ENCODE data around the gene PAX3.

PAX3 gene

GRCh38 chr2:222309766-222310165 is 11.0 kb upstream of the PAX3 start:
- no peak for DNase-seq

DNA sequence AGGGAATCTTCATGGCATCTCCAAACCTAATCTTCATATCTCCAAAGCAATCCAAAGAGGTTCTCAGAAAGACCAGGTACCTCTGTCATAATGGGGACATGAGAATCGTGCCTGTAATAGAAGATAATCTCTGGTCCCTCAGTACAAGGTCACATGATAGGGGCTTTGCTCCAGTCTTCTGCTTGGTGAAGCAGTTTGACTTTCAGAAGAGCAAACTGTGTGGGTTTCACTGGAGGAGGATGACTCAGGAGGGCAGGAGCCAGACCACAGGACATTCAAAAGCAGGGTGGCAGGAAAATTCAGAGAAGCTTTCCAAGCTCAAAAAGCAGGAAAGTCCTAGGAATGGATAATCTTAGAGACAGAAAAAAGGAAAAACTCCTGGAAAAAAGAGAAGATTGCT is 10.6 kb upstream of the PAX3 start:
- DNase-seq: no peak

GRCh38 chr2:222307978-222308730 is 9.4 kb upstream of the PAX3 start:
- no peak for DNase-seq

DNA sequence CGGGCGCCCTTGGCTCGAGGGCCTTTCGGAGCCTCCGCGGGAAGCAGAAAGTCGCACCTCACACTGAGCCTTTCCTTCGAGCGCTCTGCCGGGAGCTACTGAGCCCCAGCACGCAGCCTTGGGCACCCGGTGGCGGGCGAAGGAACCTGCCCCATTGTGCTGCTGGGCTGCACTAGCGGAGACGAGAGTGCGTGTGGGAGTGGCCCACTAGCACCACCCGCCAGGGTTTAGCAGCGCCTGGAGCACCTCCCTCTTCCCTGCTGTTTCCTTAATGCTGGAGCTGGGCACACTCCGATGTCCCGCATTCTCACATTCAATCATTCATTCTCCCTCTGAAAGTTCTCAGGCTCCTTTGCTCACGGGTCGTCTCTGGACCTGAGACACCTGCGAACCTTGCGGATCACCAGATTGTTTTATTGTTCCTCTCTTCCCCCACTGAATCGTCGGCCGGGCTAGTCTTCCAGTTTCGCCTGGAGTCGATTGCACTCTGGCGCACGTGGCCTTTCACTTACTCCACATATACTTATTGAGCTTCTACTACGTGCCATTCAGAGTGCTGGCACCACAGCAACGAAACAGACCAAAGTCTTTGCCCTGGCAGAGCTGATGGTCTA is 8.5 kb upstream of the PAX3 start:
- DNase-seq: no peak

DNA sequence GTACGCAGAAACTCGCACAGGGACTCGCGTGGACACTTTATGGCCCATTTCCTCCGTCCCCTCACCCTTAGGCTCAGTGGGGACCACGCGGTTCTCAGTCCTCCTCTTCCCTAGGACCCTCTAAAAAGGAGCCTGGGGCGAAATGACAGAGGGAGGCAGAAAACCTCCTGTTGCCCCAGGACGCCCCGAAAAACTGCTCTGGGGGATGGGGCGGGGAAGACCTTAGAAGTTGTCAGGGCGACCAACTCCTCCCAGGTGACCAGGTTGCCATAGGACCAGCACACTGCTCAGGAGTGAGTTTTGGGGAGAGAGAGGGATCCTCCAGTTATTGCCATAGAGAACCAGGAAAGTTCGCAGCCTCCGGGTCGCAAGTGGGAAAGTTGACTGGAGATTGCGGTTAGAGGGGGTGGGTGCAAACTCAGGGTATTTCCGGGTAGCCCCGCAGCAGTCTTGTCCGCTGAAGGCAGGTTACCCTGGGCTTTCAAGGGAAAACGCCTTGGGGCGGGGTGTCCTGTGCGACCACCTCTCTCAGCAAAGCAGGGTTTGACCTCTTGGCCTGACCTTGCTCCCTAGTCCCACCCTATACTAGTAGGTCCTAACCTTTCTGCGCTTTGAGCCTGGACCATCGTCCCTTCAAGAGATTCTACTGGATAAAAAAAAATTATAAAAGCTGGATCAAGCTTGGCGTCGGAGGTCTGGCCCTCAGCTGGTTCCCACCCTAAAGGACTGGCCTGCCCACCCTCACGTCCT is 7.8 kb upstream of the PAX3 start:
- no peak for DNase-seq

- no peak for DNase-seq
These were observed 7.0 kb upstream of the PAX3 start for GRCh38 chr2:222305516-222306392.

DNA sequence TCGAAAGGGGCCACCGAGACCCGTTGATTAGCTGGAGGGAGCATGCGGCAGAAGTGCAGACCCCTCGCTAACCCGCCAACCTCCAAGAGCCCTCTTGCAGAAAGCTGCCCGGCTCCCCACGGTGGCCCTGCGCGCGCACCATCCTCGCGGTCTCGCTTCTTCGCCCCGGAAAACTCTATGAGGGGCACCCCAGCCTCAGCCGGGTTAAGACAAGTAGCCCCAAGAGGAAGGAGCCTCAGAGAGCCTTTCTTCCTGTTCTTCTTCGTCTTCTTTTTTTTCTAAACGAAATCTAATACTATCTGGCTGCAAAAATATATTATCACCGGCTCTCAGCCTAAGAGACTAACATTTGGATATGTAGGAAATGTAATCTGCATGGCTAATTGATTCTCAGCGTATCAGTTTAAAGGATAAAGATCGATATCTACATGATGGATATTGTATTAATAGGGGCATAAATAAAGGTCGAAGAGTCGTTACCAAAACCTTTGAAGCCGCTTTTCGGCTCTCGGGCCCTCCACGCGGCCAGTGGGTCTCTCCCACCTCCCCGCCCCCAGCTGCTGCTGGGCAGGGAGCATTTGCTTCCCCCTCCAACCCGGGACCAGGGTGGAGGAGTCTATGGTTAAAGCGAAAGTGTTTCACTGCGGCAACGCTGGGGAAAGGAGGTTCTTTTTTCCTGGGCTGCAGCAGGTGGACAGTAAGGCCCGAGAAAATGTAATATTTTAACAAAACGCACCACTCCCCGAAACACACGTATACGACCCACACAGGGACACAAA is 6.1 kb upstream of the PAX3 start:
- DNase-seq: no peak

GRCh38 chr2:222303828-222304736 is 5.3 kb upstream of the PAX3 start:
- no peak for DNase-seq

- DNase-seq: no peak
These were observed 4.4 kb upstream of the PAX3 start for GRCh38 chr2:222303045-222303827.

DNA sequence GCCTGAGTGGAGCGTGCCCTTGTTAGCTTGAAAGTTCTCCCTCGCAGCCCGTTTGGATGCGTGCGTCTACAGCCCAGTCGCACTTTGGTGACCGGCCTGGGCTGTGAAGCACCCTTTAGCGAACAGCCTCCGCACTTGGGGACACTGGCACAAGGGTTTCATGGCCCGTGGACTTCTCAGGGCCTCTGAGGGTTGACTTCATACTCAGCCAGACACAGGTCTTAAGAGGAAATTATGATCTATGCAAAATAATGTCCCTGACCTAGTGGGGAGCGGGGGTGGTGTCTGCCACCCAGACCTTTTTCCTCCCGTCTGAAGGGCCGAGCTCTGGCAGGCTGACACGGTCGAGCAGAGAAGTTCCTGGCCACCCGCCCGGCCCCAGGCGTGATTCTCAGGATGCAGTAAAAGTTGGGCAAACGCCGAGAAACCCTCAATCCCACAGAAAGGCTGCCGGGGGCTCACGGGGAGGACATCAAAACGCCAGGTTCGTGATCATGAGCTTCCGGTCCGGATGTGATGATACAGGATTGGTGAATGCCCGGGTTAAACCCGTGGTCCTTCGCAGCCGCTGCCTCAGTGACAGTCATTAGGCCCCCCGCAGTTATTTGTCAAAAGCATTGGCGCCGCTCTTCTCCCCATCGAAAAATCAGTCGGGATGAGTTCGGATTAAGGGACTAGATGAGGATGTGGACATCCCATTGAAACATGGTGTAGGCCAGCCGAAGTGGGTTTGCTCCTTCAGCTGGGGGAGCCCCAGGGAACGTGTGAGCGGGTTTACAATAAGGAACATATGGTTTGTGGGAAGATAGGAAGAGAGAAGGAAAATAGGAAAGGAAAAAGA is 3.6 kb upstream of the PAX3 start:
- DNase-seq: no peak

DNA sequence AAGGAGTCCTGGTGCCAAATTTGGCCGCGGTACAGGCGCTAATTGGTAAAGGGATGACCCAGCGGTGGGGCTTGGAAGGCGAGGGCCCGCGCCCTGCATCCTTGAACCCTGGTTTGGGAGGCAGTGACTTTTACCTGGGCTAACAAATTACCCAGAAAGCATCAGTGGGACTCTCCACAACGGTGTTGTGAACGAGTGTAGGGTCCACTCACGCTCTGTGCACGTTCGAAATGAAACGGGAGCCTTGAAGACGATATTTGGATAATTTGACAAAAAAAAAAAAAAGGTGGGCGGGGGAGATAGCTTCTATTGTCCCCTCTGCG is 3.0 kb upstream of the PAX3 start:
- DNase-seq: no peak

DNA sequence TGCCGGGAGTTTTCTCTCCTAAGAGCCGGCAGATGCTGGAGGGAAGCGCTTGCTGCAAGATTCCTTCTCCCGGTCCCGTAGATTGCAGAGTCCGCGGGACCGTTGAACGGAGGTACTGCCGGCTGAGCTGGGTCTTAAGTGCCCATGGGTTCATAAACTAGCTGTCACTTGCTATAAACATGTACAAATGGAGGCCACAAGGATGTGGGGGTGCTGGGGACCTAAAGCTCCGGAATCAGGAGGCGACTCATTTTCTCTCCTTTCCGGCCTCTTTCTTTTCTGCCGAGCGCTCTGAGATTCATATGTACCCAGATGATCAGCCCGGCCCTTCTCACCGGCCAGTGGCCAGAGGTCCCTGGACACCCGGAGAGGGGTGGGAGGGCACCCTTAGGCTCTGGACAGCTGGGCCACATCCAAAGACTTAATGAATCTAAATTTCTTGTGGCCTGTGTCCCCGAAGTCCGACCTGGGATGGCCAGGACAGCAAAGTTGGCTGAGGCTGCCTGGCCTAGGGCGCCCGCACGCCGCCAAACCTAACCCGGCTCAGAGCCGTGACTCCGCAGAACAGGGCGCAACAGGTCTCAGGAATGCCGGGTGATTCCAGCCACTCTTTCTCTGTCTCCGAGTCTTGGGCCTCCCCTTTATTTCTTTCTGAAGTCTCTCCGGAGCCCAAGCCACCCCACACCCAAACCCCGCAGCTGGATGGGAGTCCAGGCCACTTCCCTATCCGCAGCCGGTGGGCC is 2.4 kb upstream of the PAX3 start:
- DNase-seq: no peak

DNA sequence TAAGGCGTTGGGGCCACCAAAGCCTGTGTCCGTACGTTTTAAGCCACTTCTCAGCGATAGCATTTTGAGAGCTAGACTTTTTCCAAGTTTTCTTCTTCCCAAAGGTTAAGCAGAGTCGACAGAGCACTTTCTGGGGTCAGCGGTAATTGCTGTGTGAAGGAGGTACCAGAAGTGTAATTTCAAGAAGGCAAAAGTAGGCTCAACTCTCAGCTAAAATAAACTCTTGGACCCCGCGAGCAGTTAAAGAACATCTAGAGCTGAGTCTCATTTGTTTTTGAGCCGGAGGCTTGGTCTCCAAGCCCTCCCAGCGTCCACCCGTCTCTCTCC is 1.9 kb upstream of the PAX3 start:
- DNase-seq: no peak

DNA sequence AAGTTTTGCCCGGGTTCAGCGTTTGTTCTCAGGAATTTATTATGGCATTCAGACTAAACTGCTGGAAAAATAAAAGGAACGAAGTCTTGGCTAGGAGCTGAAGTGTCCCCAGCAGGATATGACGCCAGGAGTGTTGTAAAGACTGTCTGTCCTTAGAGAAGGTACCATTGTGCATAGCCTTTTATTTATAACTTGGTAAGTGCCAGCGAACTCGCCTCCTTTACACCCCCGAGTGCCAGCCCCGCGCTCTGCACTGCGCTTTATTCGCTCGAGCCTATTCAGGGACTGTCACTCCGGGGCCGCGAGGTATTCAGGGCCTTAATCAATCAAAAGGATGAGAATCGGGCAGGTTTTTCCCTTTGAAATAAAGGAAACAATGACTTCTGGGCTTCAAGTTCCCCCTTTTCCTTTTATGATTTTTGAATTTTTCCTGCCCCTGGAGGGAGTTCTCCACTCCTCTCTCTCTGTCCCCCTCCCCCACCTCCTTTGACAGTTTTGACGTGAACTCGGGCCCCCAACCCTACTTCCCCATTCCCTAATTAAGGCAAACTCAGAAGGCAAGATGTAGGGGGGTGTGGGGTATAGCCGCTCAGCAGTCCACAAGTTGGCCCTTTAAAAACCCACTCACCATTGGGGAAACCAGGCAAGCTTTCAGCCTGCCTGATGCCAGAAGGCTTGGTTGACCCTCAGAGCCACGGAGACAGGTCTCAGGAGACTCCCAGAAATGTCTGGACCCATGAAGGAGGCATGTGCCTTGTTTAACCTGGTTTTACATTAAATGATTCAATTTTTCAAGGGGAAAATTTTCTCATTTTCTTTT is 1.3 kb upstream of the PAX3 start:
- DNase-seq: no peak

- DNase-seq: no peak
These were observed 842 bp downstream of the PAX3 start for GRCh38 chr2:222298001-222298310.

- no peak for DNase-seq
These were observed 1.2 kb downstream of the PAX3 start for GRCh38 chr2:222297600-222297935.

GRCh38 chr2:222296911-222297599 is 1.7 kb downstream of the PAX3 start:
- no peak for DNase-seq

- DNase-seq: no peak
These were observed 2.5 kb downstream of the PAX3 start for GRCh38 chr2:222296311-222296741.
